A172 (cell line): ENCODE measurements around the gene TIPARP. TPM values are rescaled to one million over a fixed set of nuclear protein-coding genes. Genes with fewer than 3 reads are reported as not detected.
"Not testable (repeated sequence)": the region's sequence is repeated elsewhere in the genome, so short reads cannot be mapped to it uniquely, and the experiment has no call there.

Experiments
- DNase-seq: peaks from one replicate; pipeline ENCODE4 v3.0.0-alpha.2; 2015; ENCODE audit warnings: low spot score
- total RNA-seq: library from RNA; depleted of rRNA; stranded (reverse); fragments of >200 nt; shearing (Covaris generic); gene quantifications from 2 replicates; pipeline ENCODE4 v1.2.3, GENCODE V29; 2014

The TIPARP gene
- total RNA-seq, 1 experiment from 2014 or later, result 20.0 TPM

DNA sequence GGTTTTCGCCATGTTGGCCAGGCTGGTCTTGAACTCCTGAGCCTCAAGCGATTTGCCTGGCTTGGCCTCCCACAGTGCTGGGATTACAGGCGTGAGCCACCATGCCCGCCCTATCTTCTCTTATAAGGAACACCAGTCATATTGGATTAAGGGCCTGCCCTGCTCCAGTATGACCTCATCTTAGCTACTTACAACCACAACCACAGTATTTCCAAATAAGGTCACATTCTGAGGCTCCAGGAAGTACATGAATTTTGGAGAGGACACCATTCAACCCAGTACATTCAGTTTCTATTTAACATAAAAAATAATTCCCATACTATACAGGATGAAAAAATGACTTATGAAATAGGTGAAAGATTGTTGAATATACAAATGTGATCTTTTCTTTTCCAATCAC lies 37.6 kb downstream of the TIPARP start:
- DNase-seq, result not testable (repeated sequence)

DNA sequence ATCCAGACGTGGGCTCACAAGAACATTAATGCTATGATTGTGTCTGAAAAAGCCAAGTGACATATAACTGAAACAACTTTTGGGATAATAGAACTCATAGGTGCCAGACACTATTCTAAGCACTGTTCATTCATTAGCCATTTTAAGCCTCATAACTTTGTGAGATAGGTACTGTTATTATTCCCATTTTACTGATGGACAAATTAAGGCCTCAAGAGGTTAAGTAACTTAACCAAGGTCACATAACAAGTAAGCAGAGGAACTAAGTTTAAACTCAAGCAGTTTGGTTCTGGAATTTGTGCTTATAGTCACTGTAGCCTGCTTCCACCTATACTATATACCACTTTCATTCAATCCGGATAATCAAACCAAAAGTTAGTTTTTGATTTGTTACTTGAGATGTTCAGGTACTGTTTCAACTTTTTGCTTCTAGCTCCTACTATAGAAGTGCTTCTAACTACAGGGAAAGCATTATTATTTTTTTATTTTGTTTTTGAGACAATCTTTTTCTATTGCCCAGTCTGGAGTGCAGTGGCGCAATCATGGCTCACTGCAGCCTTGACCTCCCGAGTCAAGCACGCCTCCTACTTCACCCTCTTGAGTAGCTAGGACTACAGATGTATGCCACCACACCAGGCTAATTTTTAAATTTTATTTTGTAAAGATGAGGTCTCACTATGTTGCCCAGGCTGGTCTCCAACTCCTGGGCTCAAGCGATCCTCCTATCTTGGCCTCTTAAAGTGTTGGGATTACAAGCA lies 41.9 kb downstream of the TIPARP start:
- DNase-seq, result no peak

DNA sequence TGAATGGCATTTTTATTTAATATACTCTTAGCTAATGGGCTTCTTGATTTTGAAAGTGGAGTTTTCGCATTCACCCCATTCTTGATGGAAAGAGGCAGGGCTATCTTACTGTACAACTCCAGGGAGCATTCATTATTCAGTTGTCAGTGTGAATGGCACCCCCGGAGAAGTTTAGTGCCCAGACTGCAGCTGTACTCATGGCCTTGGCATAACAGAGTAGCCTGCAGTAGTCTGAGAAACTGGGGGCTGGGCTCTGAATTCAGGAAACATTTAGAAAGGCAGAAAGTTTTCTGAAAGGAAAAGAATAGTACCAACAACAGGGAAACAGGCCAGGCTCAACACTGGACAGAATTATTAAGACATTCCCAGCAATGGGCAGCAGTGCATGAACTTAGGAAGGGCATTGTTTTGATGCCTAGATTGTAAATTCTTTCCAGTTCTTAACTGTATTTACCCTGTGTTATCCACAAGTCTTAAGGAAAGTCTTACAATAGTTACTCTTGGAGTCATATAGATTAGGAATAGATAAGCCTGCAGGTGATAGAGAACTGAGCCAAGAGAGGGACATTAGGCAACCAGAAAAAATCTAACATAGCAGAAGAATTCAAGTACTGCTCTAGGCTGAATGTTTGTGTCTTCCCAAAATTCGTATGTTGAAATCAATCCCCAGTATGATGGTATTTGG lies 44.4 kb downstream of the TIPARP start:
- peak; percentile 5 for DNase-seq

DNA sequence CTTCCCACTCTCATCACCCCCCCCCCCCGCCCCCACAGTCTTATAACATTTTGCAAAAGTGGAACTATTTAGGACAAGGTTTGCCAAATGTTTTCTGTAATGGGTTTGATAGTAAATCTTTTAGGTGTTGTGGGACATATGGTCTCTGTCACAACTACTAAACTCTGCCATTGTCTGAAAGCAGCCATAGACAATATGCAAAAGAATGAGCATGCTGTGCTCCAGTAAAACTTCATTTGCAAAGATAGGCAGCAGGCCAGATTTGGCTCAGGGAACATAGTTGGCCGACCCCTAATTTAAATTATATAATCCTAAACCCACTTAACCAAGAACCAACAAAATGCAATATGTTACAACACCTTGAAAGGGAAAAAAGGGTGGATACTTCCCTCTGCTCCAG lies 46.4 kb downstream of the TIPARP start:
- no peak for DNase-seq

DNA sequence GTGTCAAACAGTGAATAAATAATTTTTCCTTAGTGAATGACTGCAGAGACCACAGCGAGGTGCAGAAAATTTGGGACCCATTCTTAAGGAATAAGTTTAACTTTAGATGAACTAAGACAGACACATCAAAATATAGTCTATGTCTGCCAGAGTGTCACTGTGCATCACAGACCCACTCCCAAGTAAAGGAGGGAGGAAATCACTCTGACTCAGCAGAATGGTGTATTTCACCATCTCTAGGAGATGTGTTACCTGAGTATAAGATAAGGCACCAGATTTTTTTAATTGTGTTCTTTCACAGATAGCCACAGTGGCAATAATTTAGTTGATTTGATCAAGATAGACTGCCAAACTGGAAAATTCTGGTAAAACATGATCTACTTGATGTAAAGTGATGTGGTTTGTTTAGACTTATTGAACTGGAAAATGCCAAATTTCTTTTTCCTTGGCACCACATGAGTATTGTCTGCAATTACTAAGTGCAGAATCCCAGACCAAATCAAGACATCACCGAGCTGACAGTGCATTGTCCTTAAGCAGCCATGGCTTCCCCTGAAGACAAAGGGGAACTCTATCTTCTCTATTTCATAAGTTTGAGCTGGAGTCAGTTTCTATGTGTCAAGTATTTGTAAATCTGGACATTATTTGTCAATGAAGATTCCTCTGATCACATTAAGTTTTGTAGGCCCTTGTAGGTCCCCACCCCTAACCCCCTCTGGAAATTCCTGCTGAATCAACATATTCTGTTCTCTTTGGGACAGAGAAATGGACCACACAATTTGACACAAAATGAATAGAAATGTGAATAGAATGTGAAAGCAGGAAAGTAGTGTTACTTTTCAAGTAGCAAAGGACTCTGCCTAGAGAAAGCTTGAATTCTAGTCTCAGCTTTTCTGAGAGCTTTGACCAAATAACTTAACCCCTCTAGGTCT lies 47.6 kb downstream of the TIPARP start:
- DNase-seq, result no peak

DNA sequence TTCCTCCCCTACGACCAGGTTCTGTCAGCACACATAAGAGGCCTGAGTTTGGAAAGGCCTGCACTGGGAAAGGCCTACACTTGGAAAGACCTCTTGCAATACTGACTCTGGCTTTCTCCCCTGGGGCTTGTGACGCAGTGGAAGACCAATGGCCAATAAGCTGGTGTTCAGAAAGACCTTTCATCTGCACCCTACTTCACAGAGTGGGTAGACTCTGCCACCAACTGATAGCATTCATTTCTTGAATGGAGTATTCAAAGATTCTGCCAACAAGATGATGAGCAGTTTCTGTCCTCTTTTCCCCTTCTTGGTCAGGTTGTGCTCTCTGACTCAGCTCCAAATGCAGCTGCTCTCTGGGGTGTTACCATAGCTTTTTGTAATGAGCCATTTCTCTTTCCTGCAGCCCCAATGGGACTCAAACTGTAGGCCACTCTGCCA lies 48.8 kb downstream of the TIPARP start:
- DNase-seq, result no peak

DNA sequence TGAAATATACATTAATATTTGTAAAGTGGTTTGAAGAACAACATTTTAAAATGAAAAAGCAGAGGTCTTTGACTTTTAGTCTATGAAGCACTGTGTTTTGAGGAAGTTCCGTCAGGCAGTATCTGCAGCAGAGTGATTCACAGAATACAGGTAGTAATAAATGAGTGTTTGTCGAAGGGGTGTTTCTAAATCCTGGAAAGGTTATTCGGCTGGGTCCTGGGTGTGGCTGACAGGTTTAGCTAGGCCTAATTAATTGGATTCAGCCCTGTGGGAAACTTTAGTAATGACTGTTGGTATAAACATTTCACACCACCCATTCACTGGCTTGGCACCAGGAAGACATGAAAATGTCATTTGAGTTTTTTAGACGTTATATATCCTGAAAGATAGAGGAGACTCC lies 51.3 kb downstream of the TIPARP start:
- no peak for DNase-seq

DNA sequence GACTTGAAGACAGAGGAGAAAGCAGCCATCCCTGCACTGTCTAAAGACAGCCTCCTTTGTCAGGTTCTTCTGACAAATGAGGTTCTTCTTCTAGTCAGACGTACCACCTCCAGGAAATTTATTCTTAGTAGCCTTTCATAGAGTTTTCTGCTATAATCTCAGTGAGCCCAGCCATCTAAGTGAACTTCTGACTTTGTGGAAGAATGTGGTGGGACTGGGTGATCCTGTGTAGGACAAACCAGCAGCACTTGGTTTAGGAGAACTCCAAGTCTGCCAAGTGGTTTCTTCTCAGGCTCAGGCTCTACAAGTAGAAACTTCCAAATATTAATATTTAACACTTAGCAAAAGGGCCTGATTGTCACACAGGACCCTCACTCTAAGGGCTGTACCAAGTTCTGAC lies 52.1 kb downstream of the TIPARP start:
- DNase-seq, result no peak

DNA sequence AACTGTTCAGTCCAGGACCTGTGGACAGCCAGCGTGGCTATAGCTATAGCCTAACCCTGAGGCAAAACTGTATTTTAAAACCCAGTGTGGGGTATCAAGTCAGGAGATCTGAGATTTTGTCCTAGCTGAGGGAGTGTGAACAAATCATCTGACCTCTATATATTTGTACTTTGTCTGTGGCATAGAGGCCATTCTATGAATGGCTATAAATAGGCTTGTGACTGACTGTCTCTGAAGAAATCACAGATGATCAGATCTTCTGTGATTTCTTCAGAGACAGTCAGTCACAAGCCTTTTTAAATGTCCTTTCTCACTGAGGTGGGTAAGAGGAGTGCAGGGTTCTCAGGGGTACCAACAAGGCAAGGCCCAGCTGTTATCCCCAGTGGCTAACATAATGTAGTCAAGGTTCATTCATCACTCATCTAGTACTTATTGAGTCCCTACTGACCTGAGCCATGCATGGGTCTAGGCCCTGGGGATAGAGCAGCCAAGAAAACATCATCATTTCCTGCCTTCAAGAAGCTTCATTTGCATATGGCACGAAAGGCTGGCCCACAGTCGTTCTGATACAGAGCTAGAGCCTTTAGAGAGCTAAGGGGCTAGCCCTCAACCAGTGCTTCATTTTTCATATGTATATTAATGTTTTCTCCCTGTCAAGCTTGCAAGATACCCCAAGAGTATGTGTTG lies 53.3 kb downstream of the TIPARP start:
- DNase-seq, result no peak

DNA sequence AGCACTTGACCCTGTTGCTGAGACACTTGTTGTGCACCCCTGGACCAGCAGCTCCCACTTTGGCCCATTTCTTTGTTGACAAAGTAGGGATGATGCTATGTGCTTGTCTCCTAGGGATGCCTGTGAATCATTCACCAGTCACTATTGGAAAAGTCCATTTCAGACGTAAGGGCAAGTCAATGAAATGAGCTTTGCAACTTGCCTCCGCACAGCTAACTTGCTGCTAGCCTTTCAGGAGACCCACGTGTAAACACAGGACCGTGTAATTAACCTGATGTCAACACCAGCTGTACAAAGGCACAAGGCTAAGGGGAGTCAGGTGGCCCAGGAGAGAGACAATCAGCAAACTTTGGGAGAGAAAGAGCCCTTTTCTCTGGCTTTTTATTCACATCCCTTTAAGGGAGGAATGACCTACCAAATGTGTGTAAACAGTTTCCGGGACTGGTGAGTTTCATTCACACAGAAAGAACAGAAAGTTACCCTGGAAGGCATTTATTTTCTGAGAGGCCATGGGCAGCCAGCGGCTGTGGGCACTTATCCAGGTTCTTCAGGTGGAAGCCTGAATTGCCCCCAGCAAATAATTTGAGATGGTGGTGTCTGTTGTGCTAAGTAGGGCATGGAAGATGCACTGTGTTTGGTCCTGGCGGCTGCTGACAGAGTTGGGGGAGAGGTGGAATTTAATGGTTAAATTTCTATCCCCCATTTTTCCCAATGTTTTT lies 54.0 kb downstream of the TIPARP start:
- no peak for DNase-seq

DNA sequence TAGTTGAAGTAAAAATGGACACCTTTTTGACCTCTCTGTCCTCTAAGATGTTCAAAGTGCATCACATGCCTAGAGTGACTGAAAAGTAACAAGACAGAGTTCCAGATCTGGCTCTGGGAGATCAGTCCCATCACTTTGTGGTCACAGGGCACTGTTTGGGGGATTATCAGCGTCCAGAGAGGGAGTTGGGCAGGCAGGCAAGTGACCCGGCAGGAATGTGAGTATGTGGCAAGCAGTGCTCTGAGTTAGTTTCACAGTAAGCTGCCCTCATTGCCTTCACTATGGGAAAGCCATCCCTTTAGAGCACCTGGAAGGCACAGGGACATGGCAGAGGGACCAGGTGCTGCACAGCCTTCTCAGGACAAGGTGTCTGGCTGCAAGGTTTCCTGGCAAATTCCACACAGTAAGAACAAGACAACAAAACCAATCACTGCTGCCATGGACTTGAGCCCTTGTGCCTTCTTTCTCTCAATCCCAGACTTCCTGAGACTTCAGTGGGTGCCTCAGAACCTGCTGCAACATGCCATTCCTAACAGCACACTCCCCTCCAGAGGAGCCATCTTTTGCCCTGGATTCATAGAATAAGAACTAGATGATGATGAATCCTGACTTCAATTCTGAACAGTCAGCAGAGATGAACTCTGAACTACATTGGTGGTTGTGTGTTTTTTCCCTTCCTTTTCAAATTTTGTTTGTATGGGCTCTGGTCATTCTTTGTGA lies 55.2 kb downstream of the TIPARP start:
- no peak for DNase-seq

DNA sequence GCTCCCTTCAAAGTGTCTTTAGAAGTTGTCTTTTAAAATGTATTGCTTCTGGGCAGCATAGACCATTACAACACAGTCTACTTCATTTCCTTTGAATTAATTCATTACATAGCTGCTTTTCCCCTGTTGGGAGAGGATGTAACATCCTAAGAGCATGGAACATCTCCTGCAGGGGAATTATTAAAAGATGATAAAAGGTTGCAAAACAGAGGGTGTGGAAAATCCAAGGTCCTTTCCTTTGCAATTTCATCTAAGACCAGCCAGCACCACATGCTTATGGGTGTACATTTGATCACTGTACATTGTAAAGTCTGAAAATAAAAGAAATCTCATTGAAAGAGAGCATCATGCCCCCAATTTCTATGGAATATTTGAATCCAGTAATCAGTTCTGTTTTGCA lies 57.4 kb downstream of the TIPARP start:
- no peak for DNase-seq

DNA sequence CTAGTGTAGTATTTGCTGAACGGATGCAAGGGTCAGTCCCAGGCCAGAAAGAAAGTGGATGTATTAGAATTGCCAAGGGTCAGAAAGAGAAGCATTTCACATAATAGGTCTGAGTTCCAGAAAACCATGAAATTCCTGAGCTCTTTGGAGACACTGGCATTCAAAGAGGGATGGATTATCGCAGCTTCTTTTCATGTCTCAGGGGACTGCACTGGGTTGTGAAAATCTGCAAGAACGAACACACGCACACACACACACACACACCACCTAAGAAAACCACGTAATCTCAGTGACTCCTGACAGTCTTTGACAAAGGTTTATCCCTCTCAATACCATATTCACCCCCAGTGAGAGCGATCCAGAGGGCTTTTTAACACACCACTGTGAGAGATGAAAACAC lies 57.9 kb downstream of the TIPARP start:
- DNase-seq, result no peak

DNA sequence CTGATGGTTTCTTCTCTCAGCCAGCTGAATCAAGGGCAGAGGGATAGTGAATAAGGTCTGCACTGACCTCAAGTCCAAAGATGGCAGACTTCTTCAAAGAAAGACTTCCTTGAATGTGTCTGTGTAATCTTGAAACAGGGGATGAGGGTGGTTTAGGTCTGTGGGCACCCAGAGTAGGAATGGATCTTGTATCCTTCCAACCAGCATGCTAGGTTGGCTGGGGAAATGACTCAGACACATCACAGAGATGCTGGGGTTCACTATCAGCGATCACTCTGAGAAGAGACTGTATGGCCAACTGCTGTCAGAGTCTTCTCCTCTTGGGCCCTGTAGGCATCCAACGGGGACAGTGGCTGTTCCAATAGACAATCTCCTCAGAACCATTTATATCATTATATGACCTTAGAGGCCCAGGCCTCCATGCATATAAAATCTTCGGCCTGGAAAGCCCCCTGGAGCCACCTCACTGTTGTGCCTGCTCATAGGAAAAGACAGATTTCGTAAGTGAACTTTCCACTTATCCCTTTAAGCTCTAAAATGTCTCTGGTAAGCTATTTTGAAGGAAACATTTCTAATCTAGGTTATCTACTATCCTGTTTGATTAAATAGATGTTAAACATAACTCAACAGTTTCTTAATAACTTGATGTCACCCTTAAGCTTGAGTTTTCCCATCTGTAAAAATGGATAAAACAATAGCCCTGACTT lies 58.5 kb downstream of the TIPARP start:
- DNase-seq, result no peak

DNA sequence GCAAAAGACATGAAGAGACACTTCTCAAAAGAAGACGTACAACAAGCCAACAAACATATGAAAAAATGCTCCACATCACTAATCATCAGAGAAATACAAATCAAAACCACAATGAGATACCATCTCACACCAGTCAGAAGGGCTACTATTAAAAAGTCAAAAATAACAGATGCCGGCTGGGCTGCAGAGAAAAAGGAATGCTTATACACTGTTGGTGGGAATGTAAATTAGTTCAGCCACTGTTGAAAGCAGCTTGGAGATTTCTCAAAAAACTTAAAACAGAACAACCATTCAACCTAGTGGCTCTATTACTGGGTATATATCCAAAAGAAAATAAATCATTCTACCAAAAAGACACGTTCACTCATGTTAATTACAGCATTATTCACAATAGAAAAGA lies 60.3 kb downstream of the TIPARP start:
- not testable (repeated sequence) for DNase-seq

DNA sequence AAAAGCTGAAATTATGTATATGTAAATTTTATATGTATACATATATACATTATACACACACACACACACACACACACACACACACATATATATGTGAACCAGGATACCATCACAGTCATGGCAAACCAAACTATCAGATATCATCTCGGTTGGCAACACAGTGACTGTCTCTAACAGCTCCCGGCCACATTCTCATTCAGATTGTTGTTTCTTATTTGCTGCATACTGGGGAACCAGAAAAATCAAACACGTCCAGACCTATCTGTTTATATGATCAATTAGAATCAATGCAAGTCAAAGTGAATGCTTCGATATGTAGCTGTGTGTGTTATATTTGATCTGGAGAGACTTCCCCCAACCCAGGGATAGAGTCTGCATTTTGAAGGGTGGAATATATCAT lies 61.1 kb downstream of the TIPARP start:
- no peak for DNase-seq

DNA sequence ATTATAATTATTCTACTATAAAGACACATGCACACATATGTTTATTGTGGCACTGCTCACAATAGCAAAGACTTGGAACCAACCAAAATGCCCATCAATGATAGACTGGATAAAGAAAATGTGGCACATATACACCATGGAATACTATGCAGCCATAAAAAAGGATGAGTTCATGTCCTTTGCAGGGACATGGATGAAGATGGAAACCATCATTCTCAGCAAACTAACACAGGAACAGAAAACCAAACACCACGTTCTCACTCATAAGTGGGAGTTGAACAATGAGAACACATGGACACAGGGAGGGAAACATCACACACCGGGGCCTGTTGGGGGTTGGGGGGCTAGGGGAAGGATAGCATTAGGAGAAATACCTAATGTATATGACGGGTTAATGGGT lies 62.7 kb downstream of the TIPARP start:
- not testable (repeated sequence) for DNase-seq

DNA sequence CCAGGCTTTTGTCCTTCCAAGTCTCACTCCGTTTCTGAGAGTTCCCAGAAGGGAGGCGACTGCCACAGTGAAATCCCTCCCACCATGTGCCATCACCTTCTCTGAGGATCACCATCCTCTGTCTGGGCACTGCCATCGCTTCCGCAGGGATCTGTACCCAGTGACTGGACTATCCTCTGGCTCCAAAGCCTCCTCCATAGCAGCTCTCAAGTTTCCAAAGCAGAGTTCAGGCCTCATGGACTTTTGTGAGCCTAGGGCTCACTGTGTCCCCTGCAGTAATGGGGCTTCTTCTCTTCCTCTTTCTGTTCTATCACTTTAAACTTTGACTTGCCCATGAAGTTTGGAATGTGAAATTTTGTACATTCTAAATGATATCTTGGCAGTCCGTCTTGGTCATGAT lies 63.9 kb downstream of the TIPARP start:
- DNase-seq, result no peak

DNA sequence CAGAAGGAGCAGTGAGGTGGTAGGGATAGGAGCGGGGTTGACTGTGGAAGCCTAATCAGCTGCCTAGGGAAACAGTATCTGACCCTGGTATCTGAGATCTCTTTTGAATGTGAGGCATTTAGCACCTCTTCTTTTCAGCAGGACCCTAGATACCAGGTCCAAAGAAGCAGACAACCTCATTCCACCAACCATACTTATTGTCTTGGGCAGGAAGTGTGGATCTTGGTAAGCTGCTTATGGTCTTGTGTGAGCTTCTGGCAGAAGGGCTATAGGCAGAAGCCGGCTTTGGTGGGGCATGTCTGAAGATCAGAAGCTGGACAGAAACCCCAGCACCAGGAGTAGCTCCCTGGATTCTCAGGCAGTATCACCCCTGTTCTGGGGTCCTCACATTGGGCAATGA lies 65.6 kb downstream of the TIPARP start:
- no peak for DNase-seq

DNA sequence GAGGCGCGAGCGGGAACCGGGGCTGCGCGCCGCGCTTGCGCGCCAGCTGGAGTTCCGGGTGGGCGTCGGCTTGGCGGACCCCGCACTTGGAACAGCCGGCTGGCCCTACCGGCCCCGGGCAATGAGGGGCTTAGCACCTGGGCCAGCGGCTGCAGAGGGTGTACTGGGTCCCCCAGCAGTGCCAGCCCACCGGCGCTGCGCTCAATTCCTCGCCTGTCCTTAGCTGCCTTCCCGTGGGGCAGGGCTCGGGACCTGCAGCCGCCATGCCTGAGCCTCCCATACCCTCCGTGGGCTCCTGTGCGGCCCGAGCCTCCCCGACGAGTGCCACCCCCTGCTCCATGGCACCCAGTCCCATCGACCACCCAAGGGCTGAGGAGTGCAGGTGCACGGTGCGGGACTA lies 66.2 kb downstream of the TIPARP start:
- DNase-seq, result not testable (repeated sequence)
